SK-N-MC (cell line): Measurements from ENCODE around the gene RNF38.
"Not testable (repeated sequence)": the region's sequence is repeated elsewhere in the genome, so short reads cannot be mapped to it uniquely, and the experiment has no call there.

ENCODE experiments used
- EZH2 ChIP-seq: fragments of 200-600 bp; sonication (generic); IDR thresholded peaks from one replicate; pipeline ENCODE4 v1.6.1; 2017; ENCODE audit warnings: antibody characterized with exemption
- POLR2AphosphoS5 ChIP-seq: IDR thresholded peaks from 2 replicates; pipeline ENCODE4 v1.6.1; 2012; ENCODE audit warnings: mild to moderate bottlenecking, low read depth, low read length, borderline replicate concordance

GRCh38 chr9:36304366-36304765 is 95.7 kb downstream of the RNF38 start:
- not testable (repeated sequence) for TF ChIP-seq EZH2, POLR2AphosphoS5
